Activated T-cell treated with anti-CD3 and anti-CD28 coated beads for 48 hours (primary cell): ENCODE data around the gene SLAMF9.

ENCODE experiments used
- DNase-seq: peaks from one replicate; pipeline ENCODE4 v3.0.0-alpha.2; 2020; ENCODE audit warnings: low read depth

The SLAMF9 gene

DNA sequence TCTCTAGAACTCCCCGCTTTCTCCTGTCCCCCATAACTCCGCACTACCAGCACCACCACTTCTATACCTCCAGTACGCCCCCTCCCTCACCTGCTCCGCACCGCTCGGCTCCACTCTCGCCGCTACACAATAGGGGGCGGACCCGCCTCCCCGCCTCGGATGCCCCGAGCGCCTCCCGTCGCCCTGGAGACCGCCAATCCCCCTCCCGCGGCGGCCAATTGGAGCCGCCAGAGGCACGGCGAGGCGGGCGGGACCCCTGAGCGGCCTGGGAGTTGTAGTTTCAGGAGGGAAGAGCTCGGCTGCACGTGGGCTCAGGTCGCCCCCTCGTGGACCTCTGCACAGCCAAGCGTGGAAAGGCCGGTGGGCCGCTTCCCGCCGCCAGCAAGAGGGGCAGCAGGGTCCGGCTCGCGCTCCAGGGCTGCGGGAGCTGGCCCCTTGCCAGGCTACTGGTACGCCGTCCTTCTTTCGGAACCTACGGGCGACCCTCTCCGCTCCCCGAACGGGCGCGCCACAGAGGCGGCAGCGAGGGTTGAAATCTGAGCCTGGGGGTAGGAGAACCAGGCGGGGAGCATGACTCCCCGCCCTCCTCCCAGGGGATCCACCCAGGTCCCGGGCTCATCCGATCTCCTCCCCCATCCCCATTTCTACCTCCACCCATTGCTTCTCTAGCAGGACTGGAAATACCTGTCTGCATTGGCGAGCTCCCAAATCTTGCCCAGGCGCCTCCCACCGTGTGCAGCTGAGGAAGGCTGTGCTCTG is 8.4 kb downstream of the SLAMF9 start, which contains the start of gene IGSF9:
Gene IGSF9, minus strand, starts transcription at position 131 of the 759 bp plus-strand sequence. CDS start 2,159 bp downstream, outside the sequence.
- peak; percentile 68 for DNase-seq

DNA sequence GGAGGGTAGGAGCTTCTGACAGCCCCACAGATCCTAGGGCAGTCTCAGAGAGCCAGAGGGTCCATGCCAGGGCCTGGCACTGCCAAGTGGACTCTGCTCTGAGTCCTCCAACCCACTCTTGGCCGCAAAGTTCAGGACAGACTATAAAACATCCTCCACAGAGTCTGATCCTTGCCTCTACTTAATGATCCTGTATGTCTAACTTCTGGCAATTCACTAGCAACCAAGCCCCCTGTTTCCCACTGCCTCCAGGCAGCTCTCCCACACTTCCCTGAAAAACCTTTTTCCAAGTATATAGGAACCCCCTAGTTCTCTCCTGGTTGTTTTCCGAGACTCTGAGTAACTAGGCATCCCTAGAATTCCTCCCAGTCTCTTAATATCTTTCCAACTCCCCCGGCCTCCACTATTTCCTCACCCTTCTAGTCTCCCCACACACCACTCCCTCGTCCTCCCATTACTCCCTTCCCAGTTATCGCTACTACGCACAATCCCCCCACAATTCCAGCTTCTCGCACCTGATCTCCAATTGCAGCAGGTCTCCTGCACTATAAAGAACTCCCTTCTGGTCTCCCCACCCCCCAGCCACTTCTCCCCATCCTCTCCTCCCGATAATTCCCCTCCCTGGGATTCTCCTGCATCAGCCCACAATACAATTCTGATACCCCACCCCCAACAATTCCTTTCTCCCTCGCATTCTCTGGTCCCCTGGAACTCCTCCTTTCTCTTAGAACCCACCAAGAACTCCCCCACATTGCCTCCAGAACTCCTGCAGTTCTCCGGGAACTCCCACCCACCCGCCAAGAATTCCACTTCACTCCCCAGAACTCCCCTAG is 9.2 kb downstream of the SLAMF9 start:
- no peak for DNase-seq

DNA sequence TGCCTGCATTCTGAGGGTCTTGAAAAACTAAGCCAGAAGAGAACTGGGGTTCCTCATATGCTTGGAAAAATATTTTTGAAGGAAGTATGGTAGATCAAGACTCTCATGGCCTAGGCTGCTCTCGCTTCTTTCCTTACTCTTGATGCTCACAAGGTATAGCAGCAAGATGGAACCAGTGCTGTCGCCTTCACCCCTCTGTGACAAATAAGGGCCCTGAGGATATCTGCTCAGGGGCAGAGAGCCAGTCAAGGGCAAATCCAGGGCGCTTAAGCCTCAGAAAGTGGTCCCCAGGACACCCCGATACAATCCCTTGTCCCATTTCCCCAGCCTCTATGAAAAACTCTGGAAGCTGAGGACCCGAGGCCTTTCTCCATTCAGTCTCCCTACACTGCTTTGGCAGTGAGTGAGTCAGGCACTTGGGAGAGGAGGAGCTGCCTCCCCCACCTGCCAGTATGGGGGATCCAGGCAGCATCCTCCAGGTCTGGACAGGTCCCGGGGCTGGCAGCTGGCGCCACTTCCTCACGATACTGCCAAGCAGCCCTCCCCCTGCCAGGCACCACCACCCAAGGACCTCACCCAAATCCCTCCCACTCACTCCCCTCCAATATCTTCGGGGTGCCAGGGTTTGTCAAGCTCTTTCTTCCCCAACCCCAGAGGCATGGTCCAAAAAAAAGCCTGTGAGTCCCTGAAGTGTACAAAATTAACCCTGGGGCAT is 10.0 kb downstream of the SLAMF9 start:
- DNase-seq, result no peak

DNA sequence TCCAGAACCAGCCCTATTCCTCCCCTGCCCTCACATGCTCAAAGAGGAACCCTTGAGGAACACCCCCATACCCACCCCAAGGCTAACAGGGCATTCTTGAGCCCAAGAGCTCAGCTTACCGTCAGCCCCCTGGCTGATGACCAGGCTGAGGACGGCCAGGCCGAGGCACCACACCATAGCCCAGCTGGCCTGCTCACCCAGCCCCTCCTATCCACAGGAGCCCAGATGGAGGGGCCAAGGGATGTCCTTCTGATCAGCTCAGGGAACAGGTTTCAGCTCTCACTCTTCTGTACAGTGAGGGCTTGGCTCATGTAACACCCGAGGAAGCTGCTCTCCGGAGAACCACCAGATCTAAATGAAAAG is 10.8 kb downstream of the SLAMF9 start:
- no peak for DNase-seq

DNA sequence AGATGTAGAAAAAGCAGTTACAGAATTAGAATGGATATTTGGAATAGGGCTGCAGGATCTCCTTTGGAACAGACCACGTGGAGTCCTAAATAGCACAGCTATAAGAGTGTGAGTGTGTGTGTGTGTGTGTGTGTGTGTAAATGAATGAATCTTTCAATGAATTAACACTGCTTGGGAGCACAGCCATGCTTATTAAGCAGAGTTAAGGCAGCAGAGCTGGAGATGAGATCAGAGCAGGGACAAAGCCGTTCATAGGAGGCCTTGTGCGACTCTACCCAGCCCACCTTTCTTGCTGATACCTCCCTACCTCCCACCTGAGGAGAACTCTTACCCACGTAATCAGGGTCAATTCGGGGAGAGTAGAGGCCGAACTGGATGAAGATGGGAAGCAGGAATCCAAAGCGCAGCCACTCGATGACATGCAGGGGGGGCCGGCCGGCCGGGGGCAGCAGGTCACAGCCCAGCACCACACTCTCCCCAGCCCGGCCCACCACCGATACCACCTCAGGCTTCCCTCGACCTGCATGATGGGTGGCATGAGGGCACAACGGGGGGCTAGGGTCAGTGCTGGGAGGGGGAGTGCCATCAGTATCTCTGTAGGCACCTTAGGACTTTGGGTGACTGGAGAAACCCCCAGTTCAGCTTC is 11.3 kb downstream of the SLAMF9 start:
- no peak for DNase-seq

DNA sequence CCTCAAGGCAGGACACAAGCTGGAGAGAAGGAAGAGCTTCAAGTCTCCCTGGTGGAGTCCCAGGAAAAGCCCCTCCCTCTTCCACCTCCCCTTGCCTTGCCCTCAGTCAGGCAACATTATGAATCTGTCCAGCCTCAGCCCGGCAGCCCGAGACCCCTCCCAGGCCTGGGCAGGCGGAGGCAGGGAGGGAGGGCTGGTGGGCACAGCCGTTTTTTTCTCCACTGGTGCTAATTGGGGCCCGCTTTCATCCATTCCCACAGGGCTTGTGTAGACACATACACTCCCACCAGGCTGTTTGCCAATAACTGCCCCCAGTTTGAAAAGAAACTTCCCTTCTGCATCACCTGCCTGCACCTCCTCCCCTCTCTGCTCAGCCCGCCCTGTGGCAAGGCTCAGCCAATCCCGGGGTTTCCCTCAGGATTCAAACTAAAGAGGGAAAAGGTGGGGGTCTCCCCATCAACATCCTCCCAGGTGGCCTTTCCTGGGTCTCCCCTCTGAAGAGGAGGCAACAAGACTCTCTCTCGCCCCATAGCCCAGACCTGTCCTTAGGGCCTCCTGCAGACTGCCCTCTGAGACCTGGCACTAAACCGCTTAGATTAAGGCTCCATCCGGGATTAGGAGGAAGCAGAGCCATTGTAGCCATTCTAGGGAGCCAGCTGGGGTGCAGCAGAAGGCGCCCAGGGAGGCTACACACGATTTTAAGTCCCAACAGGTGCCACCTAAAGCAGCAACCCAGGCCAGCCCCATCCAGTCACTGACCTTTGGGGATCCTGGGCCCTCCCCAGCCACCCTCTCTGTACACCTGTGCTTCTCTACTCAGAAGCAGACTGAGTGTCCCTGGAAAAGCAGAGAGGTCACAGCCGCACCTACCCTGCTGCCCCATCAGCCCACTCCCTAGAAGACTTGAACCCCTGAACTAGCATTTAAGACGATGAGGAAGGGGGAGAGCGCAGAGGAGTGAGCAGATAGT is 12.2 kb downstream of the SLAMF9 start:
- no peak for DNase-seq

DNA sequence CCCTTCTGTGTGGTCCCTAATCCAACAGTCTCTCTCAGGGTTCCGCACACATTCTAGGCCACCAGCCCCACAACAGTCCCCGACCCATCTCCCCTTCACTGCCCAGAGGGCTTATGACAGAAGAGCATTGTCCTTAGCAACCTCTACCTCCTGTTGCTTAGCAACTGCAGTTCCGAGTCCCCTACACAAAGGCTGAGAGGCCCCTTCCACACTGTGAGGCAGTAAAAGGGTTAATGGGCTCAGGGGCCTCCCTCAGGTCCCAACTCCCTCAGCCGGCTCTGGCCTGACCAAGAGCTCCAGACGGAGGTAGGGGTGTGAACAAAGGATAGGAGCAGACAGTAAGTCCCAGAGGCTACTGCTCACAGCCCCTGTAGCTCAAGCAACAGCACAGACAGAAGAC is 12.9 kb downstream of the SLAMF9 start:
- DNase-seq, result no peak

DNA sequence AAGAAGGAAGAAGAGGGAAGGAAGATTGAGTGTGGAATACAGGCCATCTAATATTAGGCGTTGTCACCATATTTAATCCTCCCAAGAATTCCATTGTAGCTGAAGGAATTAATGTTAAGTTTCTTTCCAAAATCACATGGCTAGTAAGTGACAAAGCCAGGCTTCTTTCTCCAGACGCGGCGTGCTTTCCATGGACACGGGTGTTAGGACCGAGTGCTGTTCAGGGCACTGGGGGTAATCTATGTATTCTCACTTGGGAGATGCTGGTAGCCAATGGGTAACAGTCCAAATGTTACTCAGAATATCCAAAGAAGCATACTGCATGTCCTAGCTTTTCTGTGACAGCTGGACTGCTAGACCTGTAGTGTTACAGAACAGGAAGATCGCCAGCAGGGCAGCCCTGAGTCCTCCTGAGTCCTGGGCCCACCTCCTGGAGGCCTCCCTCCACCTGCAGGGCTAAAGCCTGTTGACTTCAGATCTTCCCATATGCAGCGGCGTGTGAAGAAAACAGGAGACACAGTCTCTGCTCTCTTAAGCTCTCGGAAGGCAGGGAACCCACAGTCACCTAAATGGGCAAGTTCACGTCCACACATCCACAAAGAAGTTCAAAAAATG is 13.9 kb downstream of the SLAMF9 start:
- DNase-seq, result no peak

DNA sequence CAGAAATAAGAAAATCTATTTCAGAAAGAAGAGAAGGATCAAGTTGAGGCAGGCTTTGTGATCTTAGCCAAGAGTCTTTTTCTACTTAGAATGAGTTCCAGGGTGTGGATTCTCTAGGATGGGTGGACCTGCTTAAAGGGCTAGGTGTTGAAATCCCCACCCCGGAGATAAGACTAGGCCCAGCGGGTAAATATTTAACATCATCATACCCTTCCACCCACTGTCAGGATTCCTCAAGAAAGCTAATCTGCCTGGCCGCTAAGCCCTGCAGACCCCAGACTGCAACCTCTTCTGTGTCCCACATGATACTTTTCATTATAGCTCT is 14.4 kb downstream of the SLAMF9 start:
- DNase-seq, result no peak

DNA sequence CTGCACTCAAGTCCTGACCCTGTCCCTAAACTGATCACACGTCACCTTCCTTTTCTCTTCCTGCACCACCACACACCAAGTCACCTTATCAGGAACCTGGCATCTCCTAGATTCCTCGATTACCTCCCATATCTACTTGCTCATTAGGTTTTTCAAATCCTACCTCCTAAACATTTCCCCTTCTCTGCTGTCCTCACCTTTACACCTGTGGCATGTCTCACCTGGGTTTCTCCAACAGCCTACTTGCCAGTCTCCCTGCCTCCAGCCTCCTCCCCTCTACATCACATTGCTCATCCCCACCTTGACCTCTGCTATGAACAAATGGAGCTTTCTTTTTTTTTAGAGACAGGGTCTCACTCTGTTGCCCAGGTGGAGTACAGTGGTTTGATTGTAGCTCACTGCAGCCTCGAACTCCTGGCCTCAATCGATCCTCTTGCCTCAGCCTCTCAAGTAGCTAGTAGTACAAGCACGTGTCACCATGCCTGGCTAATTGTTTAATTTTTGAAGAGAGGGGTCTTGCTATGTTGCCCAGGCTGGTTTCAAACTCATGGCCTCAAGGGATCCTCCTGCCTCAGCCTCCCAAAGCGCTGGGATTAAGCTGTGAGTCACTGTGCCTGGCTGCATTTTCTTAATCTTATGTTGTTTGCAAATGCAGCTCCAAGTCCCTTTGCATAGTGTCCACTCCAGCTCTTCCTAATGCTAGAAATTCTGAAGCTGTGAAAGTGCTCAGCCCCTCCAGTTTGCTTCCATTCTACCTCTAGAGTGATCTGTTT is 14.9 kb downstream of the SLAMF9 start:
- no peak for DNase-seq

DNA sequence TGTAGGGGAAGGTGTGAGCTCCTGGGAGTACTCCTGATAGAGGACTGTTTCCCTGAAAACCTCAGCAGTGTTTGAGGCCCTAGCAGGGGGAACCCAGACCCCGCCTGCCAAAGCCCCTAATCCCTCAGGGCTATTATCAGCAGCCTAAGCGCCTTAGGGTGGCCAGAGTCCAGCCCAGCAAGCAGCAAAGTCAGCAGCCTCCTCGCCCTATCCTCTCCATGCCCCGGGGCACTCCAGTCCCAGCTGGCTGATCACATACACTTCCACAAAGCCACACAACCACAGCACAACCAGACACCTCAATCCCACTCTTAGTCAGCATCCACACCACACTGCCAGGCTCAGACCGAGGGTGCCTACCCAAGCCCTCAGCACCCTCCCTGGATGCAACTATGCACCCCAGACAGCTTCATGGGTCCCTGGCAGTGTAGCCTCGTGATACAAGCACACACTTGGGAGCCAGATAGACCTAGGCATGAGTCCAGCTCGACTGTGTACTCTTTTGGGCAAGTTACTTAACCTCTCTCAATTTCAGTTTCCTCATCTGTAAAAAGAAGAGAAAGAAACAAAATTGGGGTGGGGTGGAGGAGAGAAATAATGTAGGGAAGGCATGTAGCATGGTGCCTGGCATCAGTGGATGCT is 15.7 kb downstream of the SLAMF9 start:
- no peak for DNase-seq

DNA sequence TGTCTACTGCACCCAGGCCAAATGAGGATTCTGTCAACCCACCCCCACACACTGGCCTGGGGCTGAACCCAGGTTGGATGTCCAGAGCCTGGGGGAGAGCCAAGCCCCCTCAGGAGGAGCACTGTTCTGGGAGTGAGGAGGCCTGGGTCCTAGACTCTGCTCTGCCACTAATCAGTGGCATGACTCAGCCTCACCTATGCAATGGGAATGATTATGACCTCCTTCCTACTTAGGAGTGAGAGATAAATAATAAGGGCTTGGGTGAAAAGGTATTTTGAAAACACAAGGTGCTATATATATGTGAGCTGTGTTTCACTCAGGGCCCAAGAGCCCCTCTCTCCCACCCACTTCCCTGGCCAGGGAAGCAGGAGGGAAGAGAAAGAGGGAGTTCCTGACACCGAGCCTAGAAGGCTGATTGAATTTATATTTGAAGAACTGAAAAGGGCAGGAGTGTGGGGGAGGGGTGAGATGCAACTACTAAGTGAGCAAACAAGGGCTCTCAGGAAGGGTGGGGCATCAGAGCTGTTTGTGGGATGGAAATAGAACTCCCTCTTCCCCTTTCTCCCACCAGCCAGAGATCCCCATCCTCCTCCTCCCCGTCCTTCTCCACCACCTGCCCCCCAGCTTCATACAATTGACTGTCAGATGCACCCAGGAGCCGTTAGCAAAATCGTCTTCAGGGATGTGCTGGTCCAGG is 16.8 kb downstream of the SLAMF9 start:
- DNase-seq, result no peak

DNA sequence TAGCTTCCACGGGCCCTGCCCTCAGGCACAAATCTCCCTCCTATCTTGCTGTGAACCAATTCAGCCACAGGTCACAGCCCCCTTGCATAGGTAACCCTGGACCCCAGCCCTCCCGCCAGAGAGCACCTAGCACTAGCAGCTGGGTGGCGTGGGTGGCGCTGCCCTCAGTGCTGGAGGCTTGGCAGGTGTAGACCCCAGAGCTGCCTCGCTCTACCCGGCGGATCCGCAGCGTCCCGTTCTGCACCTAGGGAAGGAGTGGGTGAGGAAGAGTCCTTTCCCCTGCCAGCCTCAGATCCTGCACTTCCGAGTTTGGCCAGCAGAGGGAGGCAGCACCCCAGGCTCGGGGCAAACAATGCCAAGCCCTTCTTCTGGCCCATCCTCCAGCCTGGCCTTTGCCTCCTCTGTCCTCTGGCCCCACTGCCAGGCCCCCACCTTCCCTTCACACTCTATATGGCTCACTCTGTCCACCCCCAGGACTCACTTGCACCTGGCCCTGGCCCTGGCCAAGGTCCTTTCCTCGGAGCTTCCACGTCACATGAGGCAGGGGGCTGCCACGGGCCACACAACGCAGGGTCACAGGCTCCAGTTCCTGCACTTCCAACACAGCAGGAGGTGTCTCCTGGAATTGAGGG is 17.6 kb downstream of the SLAMF9 start:
- DNase-seq, result peak; percentile 78

DNA sequence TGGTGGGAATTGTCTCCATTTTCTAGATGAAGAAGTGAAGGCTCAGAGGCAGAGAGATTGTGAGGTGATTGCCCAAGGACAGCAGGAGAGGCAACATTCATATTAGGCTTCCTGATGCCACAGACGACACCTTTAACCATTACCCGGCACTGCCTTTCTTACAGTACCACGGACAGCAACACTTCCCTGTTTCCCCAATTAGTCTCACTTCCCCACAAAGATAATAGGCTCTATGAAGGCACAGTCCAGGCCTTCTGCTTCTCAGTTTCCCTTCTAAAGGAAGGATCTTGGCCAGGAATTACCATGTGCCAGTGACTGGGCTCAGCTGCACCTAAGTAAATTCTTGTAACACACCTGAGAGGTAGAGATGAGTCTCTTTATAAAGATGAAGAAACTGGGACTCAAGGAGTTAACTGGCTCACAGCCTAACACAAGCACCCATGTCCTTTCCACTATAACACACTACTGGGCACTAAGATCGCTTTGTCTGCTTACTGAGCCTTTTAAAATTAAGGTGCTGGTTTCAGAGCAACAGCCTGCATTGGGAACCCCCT is 18.2 kb downstream of the SLAMF9 start:
- DNase-seq, result no peak

DNA sequence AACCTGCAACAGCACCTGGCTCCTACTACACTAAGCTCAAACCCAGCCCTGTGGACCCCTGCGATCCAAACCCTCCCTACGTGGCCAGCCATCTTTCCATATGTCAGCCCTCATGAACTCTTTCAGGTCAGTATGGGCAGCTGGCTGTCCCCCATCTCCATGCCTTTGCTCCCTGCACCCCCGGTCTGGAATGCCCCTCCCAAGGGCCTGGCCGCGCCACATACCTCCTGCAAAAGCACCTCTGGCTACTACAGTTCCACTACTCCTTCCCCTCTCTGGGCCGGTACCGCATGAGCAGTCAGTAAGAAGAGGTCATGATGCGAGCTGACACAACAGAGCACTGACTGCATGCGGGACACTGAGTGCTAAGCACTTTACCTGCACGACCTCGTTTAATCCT is 18.7 kb downstream of the SLAMF9 start:
- DNase-seq, result no peak

DNA sequence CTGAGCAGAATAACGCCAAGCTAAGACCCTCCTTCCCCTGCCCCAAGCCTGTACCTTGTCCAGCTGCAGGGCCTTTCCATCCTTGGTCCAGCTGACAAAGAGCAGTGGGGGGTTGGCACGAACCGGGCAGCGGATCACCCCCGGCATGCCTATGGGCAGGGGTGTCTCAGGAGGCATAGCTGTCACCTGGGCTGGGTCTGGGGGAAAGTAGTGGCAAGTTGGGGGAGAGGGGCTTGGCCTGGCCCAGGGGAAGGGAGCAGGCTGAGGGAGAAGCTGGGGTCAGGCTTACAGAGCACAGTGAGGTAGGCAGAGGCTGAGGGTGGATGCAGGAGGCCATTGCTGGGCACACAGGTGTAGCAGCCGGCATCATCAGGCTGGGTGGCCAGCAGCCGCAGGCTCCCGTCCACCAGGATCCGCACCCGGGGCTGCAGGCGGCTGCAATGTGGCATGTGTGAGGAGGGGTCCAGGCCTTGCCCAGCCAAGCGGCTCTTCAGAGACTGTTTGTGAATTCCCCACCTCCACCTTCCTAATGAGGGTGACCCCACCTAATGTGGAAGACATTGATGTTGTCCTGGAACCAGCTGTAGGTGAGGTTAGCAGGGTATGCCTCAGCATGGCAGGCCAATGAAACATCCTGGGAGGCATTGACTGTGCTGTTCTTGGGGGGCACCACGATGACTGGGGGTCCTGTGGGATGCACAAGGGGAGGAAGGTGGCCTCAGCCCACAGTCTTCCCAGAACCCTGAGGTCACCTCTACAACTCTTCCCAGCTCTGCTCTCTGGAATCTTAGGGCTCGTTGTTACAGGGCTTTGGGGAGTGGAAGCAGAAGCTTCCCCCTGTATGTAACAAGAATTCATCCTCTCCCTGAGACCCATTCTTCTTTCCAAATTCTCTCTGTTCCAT is 19.6 kb downstream of the SLAMF9 start:
- DNase-seq, result no peak

DNA sequence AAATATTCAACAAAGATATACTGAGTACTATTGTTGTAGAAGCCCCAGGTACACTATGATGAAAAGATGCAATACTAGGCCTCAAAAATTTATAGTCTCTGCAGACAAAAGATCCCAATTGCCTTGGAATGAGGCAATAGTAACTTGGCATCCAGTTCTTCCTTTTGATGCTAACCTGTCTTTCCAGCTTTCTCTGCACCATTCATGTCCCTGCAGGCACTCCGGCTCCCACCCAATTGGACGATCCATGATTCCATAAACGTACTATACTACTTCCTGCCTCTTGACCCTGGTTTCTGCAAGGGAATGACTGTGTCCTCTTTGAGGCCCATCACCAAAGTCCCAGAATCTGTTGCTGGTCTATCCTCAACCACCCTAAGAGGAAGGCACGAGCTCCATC is 20.7 kb downstream of the SLAMF9 start:
- no peak for DNase-seq
